Progenitor cell of endocrine pancreas (in vitro differentiated cells): Measurements from ENCODE around the gene NDUFS6. TPM values are rescaled to one million over a fixed set of nuclear protein-coding genes. Genes with fewer than 3 reads are reported as not detected.

Source experiments
- DNase-seq: peaks from one replicate; pipeline ENCODE4 v3.0.0; 2021; ENCODE audit warnings: low spot score; ENCODE audit not compliant: unreplicated experiment
- H3K27ac Mint-ChIP-seq: 2 replicates; pipeline ENCODE4 v1.8.0; 2021; ENCODE audit warnings: mild to moderate bottlenecking, moderate library complexity, mixed read lengths
- H3K27me3 Mint-ChIP-seq: 2 replicates; pipeline ENCODE4 v1.8.0; 2021; ENCODE audit warnings: mixed read lengths
- H3K36me3 Mint-ChIP-seq: 2 replicates; pipeline ENCODE4 v1.8.0; 2022; ENCODE audit warnings: mixed read lengths; ENCODE audit not compliant: insufficient read depth
- H3K4me1 Mint-ChIP-seq: 2 replicates; pipeline ENCODE4 v1.8.0; 2021; ENCODE audit warnings: low read depth, mixed read lengths
- H3K4me3 Mint-ChIP-seq: 2 replicates; pipeline ENCODE4 v1.8.0; 2021; ENCODE audit warnings: low read depth, mild to moderate bottlenecking, moderate library complexity, mixed read lengths
- H3K9me3 Mint-ChIP-seq: 2 replicates; pipeline ENCODE4 v1.8.0; 2021; ENCODE audit warnings: low read depth, mixed read lengths
- total RNA-seq: library from RNA; stranded (reverse); gene quantifications from 2 replicates; pipeline ENCODE4 v1.2.1, GENCODE V29; 2021
- TF ChIP-seq, protein P1 (sequence below): fragments of 200-600 bp; sonication (generic); IDR thresholded peaks from one replicate; pipeline ENCODE4 v1.5.0; 2021; ENCODE audit warnings: antibody characterized with exemption, mild to moderate bottlenecking; ENCODE audit not compliant: unreplicated experiment

NDUFS6 gene
- total RNA-seq, 1 donor from 2014 or later = 36.4 TPM

DNA sequence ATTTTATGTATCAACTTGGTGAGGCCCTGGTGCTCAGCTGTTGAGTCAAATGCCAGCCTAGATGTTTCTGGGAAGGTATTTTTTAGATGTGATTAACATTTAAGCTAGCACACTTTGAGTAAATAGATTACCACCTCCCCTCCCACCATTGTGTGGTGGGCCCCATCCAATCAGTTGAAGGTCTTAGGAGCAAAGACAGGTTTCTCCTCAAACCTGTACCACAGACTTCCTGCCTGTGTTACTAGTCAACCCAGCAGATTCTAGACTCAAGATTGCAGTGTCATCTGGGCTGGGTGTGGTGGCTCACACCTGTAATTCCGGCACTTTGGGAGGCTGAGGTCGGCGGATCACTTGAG is 35.3 kb upstream of the NDUFS6 start:
- no peaks in the 10 kb centered on the region for H3K4me1 Mint-ChIP-seq
- no peaks in the 10 kb centered on the region for H3K9me3 Mint-ChIP-seq
- no peak overlapping the region for H3K4me3 Mint-ChIP-seq
- no peaks in the 10 kb centered on the region for H3K36me3 Mint-ChIP-seq
- no peak for DNase-seq
- TF ChIP-seq, protein P1, sequence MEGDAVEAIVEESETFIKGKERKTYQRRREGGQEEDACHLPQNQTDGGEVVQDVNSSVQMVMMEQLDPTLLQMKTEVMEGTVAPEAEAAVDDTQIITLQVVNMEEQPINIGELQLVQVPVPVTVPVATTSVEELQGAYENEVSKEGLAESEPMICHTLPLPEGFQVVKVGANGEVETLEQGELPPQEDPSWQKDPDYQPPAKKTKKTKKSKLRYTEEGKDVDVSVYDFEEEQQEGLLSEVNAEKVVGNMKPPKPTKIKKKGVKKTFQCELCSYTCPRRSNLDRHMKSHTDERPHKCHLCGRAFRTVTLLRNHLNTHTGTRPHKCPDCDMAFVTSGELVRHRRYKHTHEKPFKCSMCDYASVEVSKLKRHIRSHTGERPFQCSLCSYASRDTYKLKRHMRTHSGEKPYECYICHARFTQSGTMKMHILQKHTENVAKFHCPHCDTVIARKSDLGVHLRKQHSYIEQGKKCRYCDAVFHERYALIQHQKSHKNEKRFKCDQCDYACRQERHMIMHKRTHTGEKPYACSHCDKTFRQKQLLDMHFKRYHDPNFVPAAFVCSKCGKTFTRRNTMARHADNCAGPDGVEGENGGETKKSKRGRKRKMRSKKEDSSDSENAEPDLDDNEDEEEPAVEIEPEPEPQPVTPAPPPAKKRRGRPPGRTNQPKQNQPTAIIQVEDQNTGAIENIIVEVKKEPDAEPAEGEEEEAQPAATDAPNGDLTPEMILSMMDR = no peak
- peaks cover 36% of the 10 kb centered on the region for H3K27me3 Mint-ChIP-seq
- no peak overlapping the region for H3K27ac Mint-ChIP-seq

DNA sequence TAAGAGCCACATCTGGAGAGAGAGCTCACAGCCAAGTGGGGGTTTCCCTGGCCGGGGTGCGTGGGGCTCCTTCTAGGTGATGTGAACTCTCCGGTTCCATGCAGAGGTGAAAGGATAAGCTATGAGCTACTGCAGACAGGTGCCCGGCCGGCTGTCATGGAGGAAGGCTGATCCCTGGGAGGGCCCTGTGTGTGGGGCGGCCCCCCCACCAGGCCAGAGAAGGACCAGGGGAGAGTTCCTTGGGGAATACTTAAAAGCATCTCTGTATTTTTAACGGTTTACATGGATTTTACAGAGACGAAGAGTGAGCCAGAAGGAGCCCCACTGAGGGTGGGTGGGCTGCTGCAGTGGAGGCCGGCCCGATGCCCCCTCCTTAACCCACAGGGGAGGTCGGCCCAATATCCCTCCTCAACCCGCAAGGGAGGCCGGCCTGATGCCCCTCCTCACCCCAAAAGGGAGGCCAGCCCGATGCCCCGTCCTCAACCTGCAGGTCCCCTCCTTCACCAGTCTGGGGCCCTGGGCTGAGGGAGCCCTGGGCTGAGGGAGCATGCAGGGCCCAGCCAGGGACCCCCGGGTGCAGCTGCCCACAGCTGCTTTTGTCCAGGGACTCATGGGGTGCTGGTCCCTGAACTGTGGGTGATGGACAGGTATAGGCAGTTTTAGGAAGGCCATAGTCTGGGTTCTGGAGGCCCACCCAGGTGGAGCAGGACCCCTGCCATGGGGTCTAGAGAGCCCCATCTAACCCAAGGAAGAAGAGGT is 33.5 kb upstream of the NDUFS6 start:
- H3K4me1 Mint-ChIP-seq = no peaks in the 10 kb centered on the region
- H3K27me3 Mint-ChIP-seq = peaks cover 38% of the 10 kb centered on the region
- no peak overlapping the region for H3K27ac Mint-ChIP-seq
- no peaks in the 10 kb centered on the region for H3K9me3 Mint-ChIP-seq
- no peaks in the 10 kb centered on the region for H3K36me3 Mint-ChIP-seq
- DNase-seq = no peak
- H3K4me3 Mint-ChIP-seq = no peak overlapping the region
- TF ChIP-seq, protein P1 = no peak

DNA sequence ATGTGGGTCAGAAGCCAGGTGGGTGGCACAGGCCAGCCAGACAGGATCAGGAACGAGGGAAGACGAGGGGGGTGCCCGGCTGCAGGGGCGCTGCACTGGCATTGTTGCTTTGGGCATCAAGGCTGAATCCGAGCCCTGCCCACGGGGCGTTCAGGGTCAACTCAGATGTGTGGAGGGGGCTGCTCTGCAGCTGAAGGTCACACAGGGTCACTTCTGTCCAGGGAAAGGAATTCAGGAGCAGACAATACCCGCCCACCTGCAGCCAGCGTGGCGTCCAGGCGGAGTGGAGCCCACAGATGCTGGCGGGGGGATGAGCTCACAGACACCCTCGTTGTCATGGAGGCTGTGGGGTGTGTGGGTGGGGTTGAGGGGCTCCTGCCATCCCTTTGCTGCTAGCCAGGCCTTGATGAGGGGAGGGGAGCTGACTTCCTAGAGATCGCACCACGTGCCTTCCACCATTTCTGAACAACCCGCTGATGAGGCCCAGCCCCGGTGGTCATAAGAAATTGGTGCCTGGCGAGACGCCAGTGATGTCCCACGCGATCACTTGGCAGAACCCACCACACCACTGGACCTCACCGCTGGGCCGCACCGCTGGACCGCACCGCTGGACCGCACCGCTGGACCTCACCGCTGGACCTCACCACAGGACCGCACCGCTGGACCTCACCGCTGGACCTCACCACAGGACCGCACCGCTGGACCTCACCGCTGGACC is 32.8 kb upstream of the NDUFS6 start:
- Mint-ChIP-seq H3K36me3 (no peaks in the 10 kb centered on the region), H3K4me3 (no peak overlapping the region), H3K27ac (no peak overlapping the region), H3K4me1 (no peaks in the 10 kb centered on the region), H3K9me3 (no peaks in the 10 kb centered on the region), H3K27me3 (peaks cover 34% of the 10 kb centered on the region)
- TF ChIP-seq, protein P1 = no peak
- no peak for DNase-seq

DNA sequence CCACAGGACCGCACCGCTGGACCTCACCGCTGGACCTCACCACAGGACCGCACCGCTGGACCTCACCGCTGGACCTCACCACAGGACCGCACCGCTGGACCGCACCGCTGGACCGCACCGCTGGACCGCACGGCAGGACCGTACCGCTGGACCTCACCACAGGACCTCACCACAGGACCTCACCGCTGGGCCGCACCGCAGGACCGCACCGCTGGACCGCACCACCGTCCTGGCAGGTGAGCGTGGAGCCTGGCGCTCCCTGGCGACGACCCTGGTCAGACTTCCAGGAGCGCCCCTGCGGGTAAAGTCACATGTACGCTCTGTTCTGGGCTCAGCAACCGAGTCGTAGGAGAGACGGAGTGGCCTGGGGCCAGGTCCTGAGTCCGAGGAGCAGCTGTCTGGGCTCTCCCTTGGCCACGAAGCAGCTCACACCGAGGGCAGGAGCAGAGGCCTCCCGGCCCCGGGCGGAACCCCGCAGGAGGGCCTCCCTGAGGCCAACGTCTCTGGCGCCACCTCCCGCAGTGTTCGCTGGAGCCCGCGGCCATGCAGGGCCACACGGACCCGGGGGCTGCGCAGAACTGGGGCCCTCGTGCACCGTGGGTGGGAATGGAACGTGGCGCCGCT is 32.1 kb upstream of the NDUFS6 start:
- H3K4me3 Mint-ChIP-seq = no peak overlapping the region
- DNase-seq = no peak
- H3K36me3 Mint-ChIP-seq = no peaks in the 10 kb centered on the region
- H3K27me3 Mint-ChIP-seq = peaks cover 28% of the 10 kb centered on the region
- no peak overlapping the region for H3K27ac Mint-ChIP-seq
- no peaks in the 10 kb centered on the region for H3K4me1 Mint-ChIP-seq
- TF ChIP-seq, protein P1 = no peak
- H3K9me3 Mint-ChIP-seq = no peaks in the 10 kb centered on the region

DNA sequence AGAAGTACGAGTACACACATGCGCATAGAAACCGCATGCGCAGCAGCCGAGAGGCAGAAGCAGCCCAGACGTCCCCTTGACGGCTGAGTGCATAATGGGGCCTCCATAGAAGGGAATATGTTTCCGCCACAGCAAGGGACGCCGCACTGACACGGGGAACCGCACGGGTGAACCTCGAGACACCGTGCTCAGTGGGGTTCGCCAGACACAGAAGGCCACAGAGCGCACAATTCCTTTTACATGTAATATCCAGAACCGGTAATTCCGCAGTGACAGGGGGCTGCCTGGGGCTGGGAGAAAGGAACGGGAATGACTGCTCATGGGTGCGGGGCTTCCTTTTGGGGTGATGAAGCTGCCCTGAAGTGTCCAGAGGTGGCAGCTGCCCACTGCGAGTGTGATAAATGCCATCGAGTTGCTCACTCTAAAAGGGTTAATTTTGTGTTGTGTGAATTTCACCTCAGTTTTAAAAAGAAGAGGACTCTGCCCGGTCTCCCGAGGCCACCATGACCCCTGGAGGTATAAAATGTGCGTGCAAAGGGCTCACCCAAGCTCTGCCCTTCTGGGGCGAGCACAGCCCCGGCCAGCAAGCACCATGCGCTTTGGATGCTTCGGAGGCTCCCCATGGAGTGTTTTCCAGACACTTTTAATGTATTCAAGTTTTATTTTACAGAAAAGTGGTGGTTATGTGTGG is 31.3 kb upstream of the NDUFS6 start:
- no peak for DNase-seq
- Mint-ChIP-seq H3K4me1 (no peaks in the 10 kb centered on the region), H3K4me3 (no peak overlapping the region)

More for the DNA sequence above, 31.3 kb upstream of the NDUFS6 start:
- no peak overlapping the region for H3K27ac Mint-ChIP-seq
- H3K27me3 Mint-ChIP-seq = peaks cover 23% of the 10 kb centered on the region
- no peaks in the 10 kb centered on the region for H3K9me3 Mint-ChIP-seq
- H3K36me3 Mint-ChIP-seq = no peaks in the 10 kb centered on the region
- TF ChIP-seq, protein P1 = no peak
